GM18520 (cell line): ENCODE measurements around the gene KIF2C.
A peak's percentile ranks its signal among the peaks of the same experiment; 100 is the strongest.
"Not testable (repeated sequence)": the region's sequence is repeated elsewhere in the genome, so short reads cannot be mapped to it uniquely, and the experiment has no call there.

Experiments used
- ATAC-seq: cut with Tn5 transposase; IDR thresholded peaks from one replicate; pipeline ENCODE4 v1.9.1; 2021; ENCODE audit not compliant: unreplicated experiment

Gene KIF2C

DNA sequence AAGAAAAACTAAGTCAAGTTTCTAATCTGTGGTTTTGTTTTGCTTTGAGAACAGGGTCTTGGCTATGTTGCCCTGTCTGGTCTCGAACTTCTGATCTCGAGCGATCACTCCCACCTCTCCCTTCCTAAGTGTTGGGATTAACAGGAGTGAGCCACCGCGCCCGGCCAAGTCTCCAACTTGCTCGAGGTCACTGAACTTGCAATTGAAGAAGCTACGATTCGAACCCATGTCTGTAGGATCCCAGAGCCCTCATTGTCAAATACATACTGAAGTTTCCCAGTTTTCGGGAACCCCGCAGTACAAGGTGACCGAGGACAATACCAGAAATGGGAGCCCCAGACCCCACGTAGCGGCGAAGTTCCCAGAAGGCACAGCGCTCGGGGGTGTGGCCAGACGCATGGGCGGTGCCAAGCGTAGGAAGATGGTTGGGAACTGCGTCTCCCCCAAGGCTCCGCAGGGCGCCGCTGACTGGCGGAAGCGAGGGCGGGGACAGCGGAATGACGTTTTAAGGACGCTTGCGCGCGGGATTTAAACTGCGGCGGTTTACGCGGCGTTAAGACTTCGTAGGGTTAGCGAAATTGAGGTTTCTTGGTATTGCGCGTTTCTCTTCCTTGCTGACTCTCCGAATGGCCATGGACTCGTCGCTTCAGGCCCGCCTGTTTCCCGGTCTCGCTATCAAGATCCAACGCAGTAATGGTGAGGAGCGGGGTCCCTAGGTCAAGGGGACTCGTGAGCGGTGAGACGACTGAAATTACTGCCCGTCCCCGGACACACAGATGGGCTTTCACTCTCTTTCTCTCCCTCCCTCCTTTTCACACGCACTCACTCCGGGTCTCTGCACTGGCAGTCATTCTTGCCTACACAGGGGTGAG is at the start of gene KIF2C:
Gene KIF2C (plus strand): TSS at position 531 of the 872 bp plus-strand sequence. CDS start 96 bp downstream, at position 627.
- peak; percentile 99 for ATAC-seq

DNA sequence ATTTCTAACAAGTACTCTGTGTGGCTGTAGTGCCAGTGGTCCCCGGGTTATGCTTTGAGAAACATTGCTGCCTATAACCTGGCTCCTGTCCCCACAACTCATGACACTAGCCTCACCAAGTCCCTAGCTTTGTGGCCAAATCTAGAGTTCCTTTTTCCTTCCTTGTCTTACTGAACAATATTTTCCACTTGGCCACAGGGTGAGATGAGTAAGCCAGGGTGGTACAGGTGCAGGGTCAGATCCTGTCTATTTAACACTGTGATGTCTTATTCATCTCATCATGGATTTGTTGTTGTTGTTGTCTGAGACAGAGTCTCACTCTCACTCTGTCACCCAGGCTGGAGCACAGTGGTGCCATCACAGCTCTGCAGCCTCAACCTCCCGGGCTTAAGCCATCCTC is 46.5 kb upstream of the KIF2C start:
- no peak for ATAC-seq

DNA sequence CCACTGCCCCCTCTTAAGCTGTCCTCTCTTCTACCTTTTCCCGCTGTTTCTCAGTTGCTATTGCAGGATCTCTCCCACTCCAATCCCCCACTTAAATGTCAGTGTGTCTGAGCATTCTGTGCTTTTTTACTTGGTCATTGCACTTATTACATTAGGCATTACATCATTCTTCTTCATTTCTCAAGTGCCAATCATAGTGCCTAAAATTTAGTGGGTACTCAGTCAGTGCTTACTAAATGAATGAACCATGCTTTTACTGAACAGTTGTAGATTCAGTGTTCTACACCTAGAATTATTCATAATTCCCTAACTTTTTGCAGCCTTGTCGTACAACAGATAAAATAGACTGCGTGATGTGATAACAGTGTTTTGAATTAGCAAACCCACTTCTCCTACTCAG is 45.7 kb upstream of the KIF2C start:
- no peak for ATAC-seq

DNA sequence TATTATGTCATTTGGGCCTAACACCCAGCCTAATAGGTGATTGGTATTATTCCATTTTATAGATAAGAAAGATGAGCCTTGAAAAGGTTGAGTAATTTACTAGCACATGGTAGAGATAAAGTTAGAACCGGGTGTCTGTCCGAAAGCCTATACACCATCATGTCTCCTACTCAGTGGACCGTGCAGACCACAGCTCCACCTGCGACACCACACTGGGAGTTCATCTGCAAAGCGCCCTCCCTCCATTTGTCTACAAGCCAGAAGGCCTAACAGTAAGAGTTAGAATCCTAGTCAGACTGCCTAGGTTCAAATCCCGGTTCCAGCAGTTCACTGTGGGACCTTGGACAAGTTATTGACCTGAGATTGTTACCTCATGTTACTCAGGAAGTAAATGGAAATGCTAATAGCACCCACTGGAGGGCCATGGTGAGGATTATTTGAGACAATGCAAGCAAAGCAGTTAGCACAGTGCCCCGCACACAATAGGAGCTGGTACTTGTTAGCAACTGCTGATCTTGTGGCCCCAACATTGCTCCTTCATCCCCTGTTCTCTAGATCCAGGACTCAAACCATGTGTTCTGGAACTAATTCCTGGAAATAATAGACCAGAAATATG is 44.7 kb upstream of the KIF2C start:
- no peak for ATAC-seq

DNA sequence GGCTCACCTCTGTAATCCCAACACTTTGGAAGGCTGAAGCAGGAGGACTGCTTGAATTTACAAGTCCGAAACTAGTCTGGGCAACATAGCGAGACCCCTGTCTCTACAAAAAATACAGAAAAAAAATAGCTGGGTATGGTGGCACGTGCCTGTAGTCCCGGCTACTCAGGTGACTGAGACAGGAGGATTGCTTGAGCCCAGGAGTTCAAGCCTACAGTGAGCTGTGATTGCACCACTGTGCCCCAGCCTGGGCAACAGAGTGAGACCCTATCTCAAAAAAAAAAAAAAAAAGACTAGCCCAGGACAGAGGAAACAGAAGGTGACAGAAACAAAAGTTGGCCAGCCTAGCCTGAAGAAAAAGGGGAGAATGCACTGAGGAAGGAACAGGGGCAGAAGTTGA is 44.0 kb upstream of the KIF2C start:
- no peak for ATAC-seq

DNA sequence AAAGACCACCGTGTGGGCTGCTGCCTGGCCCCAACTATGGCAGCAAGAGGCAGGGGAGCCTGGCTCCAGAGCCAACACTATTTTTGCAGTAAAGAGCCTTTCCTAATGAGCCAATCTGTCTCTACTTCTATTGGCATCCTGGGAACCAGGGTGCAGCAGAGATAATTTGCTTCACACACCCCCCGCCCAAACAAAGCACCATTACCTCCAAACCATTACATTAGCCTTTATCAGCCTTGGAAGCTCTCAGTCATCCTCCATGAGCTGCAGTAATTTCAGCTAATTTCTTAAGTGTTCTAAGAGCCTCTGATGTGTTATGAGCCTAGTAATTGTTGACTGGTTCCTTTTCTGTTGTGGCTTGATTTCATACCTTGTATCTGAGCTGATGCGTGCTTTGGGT is 43.5 kb upstream of the KIF2C start:
- ATAC-seq, result no peak

DNA sequence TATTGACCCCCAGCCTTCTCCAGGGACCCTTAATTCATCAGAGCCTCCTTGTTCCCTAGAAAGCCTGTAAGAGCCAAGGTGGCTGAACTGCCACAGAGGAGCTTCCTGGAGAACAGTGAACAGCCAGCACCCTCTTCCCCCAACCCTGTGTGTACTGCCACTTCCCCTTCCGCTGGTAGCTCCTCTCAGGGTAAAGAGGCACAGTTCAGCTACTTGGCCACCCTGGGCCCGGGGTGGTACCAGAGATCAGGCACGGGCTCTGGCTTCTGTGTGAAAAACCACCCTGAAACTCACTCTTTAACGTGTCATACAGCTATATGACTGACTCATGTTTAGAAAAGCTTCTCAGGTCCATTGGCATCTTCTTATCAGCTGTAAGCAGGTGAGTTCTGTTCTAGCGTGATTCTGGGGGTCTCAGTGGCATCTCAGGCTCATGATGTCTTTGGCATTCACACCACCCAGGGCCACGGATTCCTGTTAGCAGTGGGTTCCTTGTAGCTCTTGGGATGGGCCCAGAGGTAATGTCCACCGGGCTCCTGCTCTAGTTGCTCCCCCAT is 42.8 kb upstream of the KIF2C start:
- no peak for ATAC-seq

DNA sequence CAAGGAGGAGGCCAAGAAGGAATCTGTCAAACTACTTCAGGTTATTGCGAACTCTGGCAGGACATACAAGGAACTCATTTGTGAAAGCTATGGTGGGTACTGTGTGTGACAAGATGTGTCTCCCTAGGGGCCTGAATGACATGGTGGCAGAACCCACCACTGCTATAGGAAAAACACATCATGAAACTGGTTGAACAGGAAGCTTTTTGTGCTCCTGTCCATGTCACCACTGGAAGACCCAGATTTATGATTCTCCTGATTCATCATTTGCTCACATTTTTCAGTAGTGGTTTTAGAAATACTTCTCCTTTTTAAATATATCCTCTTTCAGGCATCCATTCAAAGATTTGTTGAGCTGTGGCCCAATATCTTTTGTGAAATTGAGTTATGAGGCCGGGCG is 41.5 kb upstream of the KIF2C start:
- ATAC-seq, result no peak

DNA sequence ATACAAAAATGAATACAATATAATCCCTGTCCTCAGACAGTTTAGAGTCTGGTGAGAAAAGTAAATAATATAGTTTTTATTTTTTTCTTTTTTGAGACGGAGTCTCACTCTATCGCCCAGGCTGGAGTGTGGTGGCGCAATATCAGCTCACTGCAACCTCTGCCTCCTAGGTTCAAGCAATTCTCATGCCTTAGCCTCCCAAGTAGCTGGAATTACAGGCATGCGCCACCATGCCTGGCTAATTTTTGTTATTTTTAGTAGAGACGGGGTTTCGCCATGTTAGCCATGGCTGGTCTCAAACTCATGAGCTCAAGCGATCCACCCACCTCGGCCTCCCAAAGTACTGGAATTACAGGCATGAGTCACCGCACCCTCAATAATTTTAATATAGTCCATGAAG is 40.3 kb upstream of the KIF2C start:
- not testable (repeated sequence) for ATAC-seq

DNA sequence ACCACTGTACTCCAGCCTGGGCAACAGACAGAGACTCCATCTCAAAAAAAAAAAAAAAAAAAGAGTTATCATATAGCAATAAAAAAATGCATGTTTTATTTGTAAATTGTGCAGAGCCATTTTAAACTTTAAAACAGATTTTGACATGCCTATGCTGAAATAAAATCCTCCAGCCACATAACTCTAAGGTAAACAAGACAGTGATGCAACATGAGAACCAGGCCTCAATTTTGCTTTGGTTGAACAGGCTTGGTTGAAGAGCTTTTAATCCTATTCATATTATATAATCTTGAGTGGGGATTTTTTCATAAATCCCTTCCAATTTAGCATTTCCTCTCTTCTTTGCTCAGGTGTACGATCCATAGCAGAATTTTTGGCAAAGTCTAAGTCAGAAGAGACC is 39.1 kb upstream of the KIF2C start:
- no peak for ATAC-seq

DNA sequence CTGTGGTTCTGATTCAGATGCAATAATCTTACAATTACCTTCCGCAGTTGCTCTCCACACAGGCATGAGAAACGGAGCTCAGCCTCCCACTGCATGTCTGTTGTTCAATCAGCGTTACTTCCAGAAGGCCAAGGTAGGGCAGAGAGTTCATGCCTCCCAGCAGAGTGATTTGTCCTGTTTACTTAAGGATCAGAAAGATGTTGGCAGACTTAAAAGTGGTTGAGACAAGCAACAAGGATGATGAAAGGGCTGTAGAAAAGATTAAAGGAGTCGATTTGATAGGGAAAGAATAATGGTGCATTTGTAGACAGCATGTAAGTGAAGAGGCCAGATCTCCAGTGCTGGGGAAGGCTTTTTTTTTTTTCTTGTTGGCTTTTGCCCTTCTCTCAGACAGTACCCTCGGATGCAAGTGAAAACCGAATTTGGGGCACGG is 38.5 kb upstream of the KIF2C start:
- ATAC-seq, result no peak

DNA sequence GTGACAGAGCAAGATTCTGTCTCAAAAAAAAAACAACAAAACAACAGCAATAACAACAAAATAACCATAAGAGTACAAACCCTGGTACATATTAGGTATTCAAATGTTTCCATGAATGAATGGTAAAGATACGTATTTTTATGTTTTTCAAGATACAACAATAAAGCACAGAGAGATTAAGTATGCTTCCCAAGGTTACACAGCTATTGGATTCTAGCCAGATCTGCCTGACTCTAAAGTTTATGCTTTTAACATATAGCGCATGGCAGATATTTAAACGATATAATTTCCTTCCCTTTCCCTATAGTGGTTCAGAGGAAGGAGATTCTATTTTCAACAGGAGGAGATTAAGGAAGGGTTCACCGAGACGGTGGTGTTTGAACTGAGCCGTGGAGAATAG is 34.2 kb upstream of the KIF2C start:
- ATAC-seq, result no peak

DNA sequence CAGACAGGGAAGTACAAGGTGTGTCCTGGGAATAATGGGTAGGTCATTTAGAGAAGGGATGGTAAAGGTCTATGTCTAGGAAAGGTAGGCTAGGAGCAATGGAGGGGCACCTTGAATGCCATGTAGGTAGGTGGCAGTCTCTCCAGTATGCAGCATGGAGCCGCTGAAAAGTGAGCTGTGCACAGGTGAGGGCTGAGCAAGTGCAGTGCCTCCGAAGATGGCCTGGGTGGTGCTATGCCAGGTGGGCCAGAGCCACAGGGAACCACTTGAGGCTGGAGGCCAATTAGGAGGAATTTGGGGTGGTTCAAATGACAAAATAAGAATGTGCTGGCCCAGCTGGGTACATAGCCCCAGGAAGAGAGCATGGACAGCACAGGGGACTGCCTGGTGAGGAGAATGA is 33.7 kb upstream of the KIF2C start:
- no peak for ATAC-seq

DNA sequence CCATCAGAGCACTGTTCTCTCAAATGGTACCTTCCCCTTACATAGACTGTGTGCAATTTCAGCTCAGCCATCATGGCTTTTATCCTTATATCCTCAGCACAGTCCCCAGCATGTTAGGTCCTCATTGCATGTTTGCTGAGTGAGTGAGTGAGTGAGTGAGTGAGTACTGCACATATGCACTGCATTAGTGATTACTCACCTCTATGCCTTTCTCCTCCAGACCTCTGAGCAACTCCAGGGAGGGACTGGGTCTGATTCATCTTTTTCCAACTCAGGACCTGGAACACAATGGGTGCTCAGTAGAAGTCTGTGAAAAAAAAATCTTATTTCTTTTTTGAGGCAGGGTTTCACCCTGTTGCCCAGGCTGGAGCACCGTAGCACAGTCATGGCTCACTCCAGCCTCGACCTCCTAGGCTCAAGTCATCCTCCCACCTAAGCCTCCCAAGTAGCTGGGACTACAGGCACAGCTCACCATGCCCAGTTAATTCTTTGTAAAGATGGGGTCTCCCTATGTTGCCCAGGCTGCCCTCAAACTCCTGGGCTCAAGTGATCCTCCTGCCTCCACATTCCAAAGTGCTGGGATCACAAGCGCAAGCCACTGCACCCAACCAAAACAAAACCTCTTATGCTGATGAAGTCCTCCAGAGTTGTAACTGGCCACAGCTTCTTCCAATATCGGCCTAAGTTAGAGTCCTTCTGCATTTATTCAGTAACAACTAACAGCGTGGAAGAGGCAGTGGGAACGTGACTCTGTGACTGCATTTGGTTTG is 32.3 kb upstream of the KIF2C start:
- no peak for ATAC-seq

DNA sequence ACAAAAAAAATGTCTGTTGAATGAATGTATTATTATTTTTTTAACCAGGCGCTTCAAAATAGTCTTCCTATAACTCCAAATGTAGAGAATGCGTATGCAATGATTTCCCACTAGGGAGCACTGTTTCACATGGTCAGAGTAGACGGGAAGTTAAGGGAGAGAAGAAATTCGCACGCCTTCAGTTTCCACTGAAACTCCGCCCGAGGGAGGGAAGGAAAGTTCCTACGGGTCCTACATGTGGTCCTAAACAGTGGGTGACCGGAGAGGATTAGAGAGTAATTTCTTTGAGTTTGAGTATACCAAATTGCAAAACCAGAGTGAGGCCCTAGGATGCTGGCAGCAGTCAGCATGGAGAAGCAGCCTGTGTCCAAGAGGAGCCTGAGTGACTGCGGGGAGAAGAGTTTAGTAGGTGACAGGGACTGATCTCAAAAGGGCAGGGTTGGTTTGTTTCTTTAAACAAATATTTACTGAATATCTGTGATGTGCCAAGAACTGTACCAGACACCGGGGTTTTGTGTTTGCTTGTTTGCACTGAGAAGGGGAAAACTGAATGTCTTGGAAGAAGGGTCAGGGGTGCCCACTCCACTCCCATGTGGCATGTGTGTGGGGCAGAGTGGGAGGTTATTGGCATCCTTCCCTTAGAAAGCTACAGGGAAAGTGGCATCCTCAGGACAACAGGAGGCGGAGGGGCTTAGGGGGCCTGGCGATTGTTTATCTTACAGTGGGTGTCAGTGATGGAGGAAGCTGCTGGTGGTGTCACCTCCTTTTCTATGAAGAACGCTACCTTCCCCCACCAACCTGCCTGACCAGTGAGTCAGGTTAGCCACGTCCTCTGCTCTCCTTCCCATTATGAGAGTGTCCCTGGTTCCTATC is 31.4 kb upstream of the KIF2C start:
- ATAC-seq, result no peak

DNA sequence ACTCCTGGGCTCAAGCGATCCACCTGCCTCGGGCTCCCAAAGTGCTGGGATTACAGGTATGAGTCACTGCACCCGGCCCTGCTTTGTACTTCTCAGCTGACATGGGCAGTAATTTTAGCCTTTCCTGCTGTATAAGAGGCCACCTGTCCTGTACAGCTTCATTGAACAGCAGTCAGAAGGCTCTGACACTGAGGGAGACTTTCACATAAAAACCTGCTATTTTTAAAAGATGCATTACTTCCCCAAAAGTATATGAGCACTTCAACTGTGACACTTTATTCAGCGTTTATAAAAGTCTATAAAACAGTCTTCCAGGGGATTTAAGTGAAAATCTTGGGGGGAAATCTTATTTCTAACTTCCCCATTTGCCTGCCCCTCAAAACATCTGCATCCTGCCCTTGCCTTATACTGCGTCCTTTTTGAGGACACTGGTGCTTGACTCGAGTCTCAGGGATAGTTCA is 26.3 kb upstream of the KIF2C start:
- no peak for ATAC-seq

DNA sequence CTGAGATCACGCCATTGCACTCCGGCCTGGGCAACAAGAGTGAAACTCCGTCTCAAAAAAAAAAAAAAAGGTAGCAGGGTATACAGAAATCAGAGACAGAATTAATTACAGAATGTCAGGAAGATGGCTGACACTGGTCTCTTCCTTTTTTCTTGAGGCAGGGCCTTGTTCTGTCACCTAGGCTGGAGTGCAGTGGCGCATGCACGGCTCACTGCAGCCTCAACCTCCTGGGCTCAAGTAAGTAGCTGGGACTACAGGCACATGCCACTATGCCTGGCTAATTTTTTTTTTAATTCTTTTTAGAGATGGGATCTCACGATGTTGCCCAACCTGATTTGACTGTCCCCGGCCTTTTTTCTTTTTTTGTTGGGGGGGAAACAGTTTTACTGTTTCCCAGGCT is 25.1 kb upstream of the KIF2C start:
- ATAC-seq, result no peak

DNA sequence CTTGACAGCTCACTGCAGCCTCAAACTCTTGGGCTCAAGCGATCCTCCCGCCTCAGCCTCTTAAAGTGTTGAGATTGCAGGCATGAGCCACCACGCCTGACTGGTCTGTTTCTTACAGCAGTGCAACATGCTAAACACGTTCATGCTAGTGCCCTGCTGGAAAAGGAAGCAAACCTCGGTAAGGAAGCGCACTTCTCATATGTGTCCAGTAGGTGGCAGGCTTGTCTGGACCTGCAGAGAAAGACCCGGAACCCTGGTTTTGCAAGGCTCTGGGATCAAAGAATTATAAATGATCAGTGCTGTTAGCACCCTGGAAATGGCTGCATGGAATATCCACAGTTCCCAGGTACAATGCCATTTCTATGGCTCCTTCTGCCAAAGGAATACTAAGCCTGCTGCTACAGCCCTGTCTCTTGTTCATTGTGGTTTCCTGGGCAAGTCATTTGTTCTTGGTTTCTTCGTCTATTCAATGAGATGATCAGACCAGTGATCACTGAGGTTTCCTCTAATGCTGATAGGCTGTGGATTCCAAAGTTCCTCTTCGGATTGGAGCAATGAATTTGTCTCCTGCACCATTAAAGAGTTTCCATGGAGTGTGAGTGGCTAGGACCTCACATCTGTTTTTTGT is 24.6 kb upstream of the KIF2C start:
- no peak for ATAC-seq

DNA sequence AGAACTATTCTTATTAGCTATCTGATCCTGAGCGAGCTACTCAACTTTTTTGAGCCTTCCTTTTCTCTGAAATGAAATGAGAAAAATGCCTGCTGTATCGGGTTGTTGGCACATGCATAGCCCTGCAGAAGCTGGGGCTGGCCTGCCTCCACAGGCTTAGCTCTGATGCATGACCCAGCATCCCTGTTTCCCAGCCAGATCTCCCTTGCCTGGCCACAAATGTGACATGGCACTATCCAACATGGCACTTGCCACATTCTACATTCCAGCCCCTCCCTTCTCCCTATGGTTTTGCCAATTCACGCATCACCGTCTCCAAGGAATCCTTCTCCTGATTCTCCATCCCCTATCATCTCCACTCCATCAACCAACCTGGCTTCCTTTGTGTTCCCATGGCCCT is 22.5 kb upstream of the KIF2C start:
- ATAC-seq, result no peak

DNA sequence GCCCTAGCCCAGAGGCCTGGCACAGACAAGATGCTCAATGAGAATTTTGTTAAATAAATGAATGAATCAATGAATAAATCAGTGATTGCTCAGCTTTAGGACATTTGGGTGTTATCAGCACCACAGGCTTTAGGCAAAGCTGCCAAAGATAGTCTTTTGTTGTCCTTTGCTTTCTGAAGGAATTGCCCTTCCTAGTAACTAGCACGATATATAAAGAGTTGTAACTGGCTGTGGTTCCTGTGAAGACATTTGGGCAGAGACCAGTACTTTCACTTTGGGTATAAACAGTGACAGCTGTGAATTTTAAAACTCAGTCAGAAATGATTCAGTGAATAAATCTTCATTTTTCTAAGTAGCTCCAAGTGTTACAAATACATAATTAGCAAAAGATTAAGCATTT is 22.0 kb upstream of the KIF2C start:
- no peak for ATAC-seq
